ENCODE measurements around the gene ACTL6A.
"Not testable (repeated sequence)": the region's sequence is repeated elsewhere in the genome, so short reads cannot be mapped to it uniquely, and the experiment has no call there.

Gene ACTL6A

GRCh38 chr3:179562591-179563270 is at the start of gene ACTL6A:
ACTL6A (plus strand) TSS chr3:179562926; CDS start chr3:179563093, 167 bp downstream.
- DNase-seq (ENCODE audit: low read depth), result peak; percentile 99
- peak within 1 kb of the TSS; percentile 90 for H3K4me3 ChIP-seq (replicated peaks; ENCODE audit: low read depth, low read length)
- TF ChIP-seq, protein P1, sequence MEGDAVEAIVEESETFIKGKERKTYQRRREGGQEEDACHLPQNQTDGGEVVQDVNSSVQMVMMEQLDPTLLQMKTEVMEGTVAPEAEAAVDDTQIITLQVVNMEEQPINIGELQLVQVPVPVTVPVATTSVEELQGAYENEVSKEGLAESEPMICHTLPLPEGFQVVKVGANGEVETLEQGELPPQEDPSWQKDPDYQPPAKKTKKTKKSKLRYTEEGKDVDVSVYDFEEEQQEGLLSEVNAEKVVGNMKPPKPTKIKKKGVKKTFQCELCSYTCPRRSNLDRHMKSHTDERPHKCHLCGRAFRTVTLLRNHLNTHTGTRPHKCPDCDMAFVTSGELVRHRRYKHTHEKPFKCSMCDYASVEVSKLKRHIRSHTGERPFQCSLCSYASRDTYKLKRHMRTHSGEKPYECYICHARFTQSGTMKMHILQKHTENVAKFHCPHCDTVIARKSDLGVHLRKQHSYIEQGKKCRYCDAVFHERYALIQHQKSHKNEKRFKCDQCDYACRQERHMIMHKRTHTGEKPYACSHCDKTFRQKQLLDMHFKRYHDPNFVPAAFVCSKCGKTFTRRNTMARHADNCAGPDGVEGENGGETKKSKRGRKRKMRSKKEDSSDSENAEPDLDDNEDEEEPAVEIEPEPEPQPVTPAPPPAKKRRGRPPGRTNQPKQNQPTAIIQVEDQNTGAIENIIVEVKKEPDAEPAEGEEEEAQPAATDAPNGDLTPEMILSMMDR (IDR thresholded peaks at IDR 0.05; ENCODE audit: low read length, missing control alignments), result no peak

- no peak overlapping the region for H3K4me3 ChIP-seq (replicated peaks; ENCODE audit: low read depth, low read length)
- TF ChIP-seq, protein P1 (IDR thresholded peaks at IDR 0.05; ENCODE audit: low read length, missing control alignments), result no peak
- no peak for DNase-seq (ENCODE audit: low read depth)
These were observed 48.9 kb upstream of the ACTL6A start for GRCh38 chr3:179513862-179514261.

DNA sequence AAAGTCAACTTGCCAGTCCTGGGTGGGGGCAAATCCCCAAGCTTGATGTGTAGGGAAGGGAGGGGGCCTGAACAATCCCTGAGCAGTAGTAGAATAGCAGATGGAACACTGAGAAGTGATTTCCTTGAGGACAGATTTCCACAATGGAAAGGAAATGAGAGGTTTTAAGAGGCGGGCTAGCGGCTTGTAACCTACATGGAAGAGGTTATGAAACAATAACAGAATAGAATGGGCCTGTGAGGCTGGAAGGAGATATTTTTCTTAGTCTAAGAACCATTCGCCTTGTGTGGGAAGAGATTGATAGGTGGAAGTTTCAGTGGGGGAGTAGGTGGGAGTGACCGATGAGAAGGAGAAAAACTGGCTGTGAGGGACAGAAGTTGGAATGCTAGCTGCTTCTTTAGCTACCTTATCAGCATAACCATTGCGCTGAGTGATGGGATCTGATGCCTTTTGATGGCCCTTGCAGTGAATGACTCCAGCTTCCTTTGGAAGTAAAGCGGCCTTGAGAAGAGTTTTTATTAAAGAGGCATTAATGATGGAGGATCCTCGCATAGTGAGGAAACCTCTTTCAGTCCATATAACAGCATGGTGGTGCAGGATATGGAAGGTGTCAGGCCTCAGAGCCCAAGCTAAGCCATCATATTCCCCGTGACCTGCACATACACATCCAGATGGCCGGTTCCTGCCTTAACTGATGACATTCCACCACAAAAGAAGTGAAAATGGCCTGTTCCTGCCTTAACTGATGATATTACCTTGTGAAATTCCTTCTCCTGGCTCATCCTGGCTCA is 46.1 kb upstream of the ACTL6A start:
- H3K4me3 ChIP-seq (replicated peaks; ENCODE audit: low read depth, low read length); DNase-seq (ENCODE audit: low read depth): not testable (repeated sequence)

DNA sequence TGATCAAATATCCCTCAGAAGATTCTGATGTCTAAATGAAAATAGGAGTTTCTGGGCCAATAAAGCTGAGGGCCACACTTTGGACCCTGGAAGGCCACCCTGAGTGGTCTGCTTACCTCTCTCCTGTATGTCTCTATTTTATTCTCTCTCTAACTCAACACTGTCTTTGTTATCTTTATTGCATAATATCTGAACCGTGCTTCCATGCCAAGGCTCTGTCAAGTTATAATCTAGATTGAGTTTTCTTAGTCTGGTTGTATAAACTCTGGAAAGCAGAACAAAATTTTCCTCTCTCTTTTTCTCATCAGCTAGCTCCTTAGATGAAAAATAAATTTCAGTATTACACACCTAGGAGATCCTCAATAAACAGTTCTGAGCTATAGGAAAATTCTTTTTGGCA is 36.2 kb upstream of the ACTL6A start:
- TF ChIP-seq, protein P1 (IDR thresholded peaks at IDR 0.05; ENCODE audit: low read length, missing control alignments), result no peak
- peak overlapping the region; percentile 21 for H3K4me3 ChIP-seq (replicated peaks; ENCODE audit: low read depth, low read length)
- peak; percentile 28 for DNase-seq (ENCODE audit: low read depth)

- TF ChIP-seq, protein P1 (IDR thresholded peaks at IDR 0.05; ENCODE audit: low read length, missing control alignments), result no peak
- H3K4me3 ChIP-seq (replicated peaks; ENCODE audit: low read depth, low read length), result peak overlapping the region; percentile 21
- peak; percentile 94 for DNase-seq (ENCODE audit: low read depth)
These were observed 35.7 kb upstream of the ACTL6A start for GRCh38 chr3:179526989-179527391.

DNA sequence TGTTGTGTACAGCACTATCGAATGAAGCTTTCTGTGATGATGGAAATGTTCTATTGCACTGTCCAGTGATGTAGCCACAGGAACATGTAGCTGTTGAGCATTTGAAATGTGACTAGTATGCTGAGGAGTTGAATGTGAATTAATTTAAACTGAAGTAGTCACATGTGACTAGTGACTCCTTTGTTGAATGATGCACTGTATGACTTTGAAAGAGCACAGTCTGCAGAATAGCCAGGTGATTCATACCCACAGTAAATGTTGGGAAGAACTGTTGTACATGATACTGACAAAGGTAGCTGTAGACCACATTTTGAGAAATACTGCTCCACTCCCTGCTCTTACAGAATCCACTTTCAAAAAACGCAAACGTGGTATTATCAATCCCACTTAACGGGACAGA is 34.0 kb upstream of the ACTL6A start:
- TF ChIP-seq, protein P1 (IDR thresholded peaks at IDR 0.05; ENCODE audit: low read length, missing control alignments), result no peak
- no peak for DNase-seq (ENCODE audit: low read depth)

GRCh38 chr3:179531576-179531975 is 31.1 kb upstream of the ACTL6A start:
- H3K4me3 ChIP-seq (replicated peaks; ENCODE audit: low read depth, low read length), result no peak overlapping the region
- TF ChIP-seq, protein P1 (IDR thresholded peaks at IDR 0.05; ENCODE audit: low read length, missing control alignments), result no peak
- DNase-seq (ENCODE audit: low read depth), result no peak

More for the DNA sequence above, 34.0 kb upstream of the ACTL6A start:
- no peak overlapping the region for H3K4me3 ChIP-seq (replicated peaks; ENCODE audit: low read depth, low read length)

All from fibroblast of pulmonary artery (primary cell).